Chondrocyte (in vitro differentiated cells): Measurements from ENCODE around the gene CANT1. TPM values are rescaled to one million over a fixed set of nuclear protein-coding genes. Genes with fewer than 3 reads are reported as not detected.

Experiments
- DNase-seq: peaks from one replicate; pipeline ENCODE4 v3.0.0; 2021; ENCODE audit warnings: mixed read lengths, low spot score
- H3K27ac Mint-ChIP-seq: one replicate; pipeline ENCODE4 v1.8.0; 2021; ENCODE audit warnings: mild to moderate bottlenecking, moderate library complexity, mixed read lengths; ENCODE audit not compliant: unreplicated experiment
- H3K27me3 Mint-ChIP-seq: 2 replicates; pipeline ENCODE4 v1.8.0; 2021; ENCODE audit warnings: low read depth, mixed read lengths
- H3K36me3 Mint-ChIP-seq: 2 replicates; pipeline ENCODE4 v1.8.0; 2021; ENCODE audit warnings: low read depth, mixed read lengths
- H3K4me1 Mint-ChIP-seq: 2 replicates; pipeline ENCODE4 v1.8.0; 2021; ENCODE audit warnings: low read depth, mild to moderate bottlenecking, mixed read lengths
- H3K4me3 Mint-ChIP-seq: one replicate; pipeline ENCODE4 v1.8.0; 2021; ENCODE audit warnings: mild to moderate bottlenecking, moderate library complexity, mixed read lengths; ENCODE audit not compliant: unreplicated experiment
- H3K9me3 Mint-ChIP-seq: 2 replicates; pipeline ENCODE4 v1.8.0; 2021; ENCODE audit warnings: low read depth, mixed read lengths
- total RNA-seq: library from RNA; stranded (reverse); gene quantifications from 3 replicates; pipeline ENCODE4 v1.2.1, GENCODE V29; 2021
- TF ChIP-seq, protein P1 (sequence below): fragments of 200-600 bp; sonication (generic); IDR thresholded peaks from 2 replicates; pipeline ENCODE4 v1.5.0; 2021; ENCODE audit warnings: antibody characterized with exemption, mild to moderate bottlenecking, moderate library complexity

Gene CANT1
- total RNA-seq, 1 donor from 2014 or later, result 50.5 TPM

DNA sequence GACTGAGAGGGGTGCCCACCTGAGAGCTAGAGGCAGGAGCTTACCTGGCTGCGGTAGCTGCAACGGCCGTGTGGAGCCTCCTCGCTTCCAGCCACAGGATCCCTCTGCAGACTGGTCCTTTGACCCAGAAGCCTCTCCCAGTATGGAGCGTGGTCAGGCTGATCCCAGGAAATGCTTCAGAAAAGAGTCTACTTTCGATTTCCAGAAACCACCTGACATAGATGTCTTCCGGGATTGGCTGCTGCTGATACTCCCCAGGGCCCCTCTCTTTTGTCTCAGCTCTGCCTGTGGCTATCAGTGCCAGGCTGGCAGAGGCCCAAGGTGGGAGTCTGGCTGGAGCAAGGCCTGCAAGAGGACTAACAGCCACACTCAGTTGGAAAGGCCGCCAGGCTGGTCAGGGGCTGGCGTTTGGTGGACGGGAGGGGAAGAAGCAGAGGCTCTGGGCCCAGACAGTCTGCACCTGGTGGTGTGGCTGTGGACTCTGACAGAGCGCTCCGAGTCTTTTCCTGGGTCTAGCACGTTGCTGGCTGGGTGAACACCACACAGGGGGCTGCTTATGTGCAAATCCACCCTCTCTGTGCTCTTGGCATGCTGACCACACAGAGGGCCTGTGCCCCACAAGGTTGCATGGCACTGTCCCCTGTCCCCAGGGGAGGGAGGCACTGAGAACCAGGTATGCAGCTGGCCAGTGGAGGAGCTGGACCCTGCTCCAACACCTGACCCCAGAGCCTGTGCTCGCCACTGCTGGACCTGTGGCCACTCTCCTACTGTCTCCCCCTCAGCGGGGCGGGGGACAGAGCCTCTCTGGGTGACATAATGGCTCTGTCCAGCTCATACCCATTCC, 29.6 kb downstream of the CANT1 start, which contains the start of gene LGALS3BP:
Gene LGALS3BP (minus strand): TSS at position 144 of the 844 bp plus-strand sequence. CDS start 2,732 bp downstream, outside the sequence.
- peaks cover 37% of the 10 kb centered on the region for H3K4me1 Mint-ChIP-seq
- no peaks in the 10 kb centered on the region for H3K9me3 Mint-ChIP-seq
- H3K27ac Mint-ChIP-seq, result peak within 1 kb of the TSS; percentile 80
- H3K27me3 Mint-ChIP-seq, result no peaks in the 10 kb centered on the region
- DNase-seq, result no peak
- H3K36me3 Mint-ChIP-seq, result no peaks in the 10 kb centered on the region
- H3K4me3 Mint-ChIP-seq, result peak within 1 kb of the TSS; percentile 51
- TF ChIP-seq, protein P1, sequence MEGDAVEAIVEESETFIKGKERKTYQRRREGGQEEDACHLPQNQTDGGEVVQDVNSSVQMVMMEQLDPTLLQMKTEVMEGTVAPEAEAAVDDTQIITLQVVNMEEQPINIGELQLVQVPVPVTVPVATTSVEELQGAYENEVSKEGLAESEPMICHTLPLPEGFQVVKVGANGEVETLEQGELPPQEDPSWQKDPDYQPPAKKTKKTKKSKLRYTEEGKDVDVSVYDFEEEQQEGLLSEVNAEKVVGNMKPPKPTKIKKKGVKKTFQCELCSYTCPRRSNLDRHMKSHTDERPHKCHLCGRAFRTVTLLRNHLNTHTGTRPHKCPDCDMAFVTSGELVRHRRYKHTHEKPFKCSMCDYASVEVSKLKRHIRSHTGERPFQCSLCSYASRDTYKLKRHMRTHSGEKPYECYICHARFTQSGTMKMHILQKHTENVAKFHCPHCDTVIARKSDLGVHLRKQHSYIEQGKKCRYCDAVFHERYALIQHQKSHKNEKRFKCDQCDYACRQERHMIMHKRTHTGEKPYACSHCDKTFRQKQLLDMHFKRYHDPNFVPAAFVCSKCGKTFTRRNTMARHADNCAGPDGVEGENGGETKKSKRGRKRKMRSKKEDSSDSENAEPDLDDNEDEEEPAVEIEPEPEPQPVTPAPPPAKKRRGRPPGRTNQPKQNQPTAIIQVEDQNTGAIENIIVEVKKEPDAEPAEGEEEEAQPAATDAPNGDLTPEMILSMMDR, result no peak

DNA sequence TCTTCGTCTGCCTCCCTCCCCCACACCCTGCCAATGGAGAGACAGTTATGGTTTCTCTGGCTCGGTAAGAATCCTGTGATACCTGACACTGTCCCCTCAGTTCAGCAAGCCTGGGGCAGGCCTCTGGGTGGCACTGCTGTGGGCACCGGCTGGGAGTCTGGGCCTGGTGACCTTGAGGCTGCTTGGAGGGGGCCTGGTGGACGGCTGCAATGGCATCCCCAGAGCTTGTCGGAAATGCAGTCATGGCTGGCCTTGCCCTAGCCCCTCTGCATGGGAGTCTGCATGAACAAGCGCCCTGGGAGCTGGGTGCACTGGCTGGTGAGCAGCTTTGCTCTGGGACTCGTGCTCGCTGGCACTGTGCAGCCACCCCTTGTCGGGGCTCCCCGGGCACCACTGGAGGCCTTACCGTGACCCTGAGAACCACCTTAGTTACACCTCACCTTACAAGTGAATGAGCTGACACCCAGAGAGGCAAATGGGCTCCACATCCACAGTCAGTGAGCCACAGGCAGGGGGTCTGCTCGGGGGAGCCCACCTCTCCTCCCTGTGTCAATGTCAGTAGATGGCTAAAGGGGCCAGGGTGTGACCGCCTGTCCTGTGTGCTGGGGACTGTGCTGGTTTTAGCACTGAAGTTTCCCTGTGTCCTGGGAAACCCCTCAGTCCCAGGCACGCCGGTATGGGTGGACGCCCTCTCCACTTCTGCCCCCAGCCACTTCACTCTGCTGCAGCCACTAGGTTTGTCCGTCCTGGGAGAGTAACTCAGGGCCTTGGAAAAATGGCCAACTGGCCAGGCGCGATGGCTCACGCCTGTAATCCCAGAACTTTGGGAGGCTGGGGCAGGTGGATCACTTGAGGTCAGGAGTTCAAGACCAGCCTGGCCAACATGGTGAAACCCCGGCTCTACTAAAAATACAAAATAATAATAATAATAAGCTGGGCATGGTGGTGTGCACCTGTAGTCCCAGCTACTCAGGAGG, 31.3 kb downstream of the CANT1 start:
- DNase-seq, result no peak
- Mint-ChIP-seq H3K4me3 (no peak overlapping the region), H3K27me3 (no peaks in the 10 kb centered on the region), H3K4me1 (peaks cover 42% of the 10 kb centered on the region), H3K9me3 (no peaks in the 10 kb centered on the region), H3K36me3 (no peaks in the 10 kb centered on the region), H3K27ac (peak overlapping the region; percentile 22)
- TF ChIP-seq, protein P1, result peak; percentile 24

DNA sequence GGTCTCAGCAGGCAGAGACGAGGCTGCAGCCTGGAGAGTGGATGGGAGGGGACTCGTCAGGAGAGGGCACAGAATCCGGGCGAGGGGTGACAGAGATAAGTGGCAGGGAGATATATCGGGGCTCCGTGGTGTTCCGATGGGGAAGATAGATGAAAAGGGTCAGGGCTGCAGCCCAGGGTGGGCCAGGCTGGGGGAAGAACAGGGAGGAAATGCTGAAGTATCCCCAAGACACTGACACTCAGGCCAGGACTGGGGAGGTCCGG, 32.0 kb downstream of the CANT1 start:
- no peak overlapping the region for H3K4me3 Mint-ChIP-seq
- no peaks in the 10 kb centered on the region for H3K9me3 Mint-ChIP-seq
- H3K36me3 Mint-ChIP-seq, result no peaks in the 10 kb centered on the region
- no peak for DNase-seq
- no peaks in the 10 kb centered on the region for H3K27me3 Mint-ChIP-seq
- TF ChIP-seq, protein P1, result no peak
- H3K4me1 Mint-ChIP-seq, result peaks cover 42% of the 10 kb centered on the region
- peak overlapping the region; percentile 22 for H3K27ac Mint-ChIP-seq

DNA sequence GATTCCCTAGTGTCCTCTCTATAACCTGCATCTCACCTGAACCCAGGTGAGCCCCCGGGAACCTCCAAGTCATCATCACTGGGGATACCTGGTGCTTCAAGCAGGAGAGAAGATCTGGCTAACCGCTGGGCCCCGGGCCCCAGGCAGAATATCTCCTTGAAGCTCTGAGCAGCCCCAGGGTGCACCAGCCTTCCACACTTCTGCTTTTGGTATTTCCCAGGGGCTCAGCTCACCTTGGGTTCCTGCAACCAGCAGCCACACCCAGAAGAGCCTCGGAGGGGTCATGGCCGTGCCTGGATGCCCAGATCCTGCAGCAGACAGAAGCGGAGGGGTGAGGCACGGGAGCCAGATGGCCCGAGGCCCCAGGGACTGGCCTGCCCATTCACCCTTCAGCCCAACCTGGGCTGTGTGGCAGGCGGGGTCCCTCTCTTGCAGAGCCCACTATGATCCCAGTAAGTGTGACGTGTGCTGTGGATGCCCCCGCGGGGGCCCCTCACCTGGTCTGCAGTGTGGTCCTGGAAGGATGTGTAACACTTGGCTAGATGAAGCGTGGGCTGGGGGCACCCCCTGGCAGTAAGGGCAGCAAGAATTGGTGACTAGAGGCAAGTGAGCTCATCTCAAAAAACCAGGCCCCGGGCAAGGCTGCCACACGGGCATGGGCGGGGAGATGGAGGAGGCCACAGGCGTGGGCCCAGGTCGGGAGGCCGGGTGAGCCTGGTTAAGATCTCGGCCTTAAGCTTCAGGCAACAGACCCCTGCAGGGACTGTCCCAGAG, 32.5 kb downstream of the CANT1 start:
- DNase-seq, result no peak
- no peak overlapping the region for H3K4me3 Mint-ChIP-seq
- TF ChIP-seq, protein P1, result no peak
- no peaks in the 10 kb centered on the region for H3K36me3 Mint-ChIP-seq
- peak overlapping the region; percentile 32 for H3K27ac Mint-ChIP-seq
- H3K9me3 Mint-ChIP-seq, result no peaks in the 10 kb centered on the region
- no peaks in the 10 kb centered on the region for H3K27me3 Mint-ChIP-seq
- peaks cover 42% of the 10 kb centered on the region for H3K4me1 Mint-ChIP-seq
